Measurements from ENCODE around the gene CD53.
"Not testable (repeated sequence)": the region's sequence is repeated elsewhere in the genome, so short reads cannot be mapped to it uniquely, and the experiment has no call there.

The CD53 gene

GRCh38 chr1:110916274-110916668 is 43.3 kb downstream of the CD53 start:
- no peak for DNase-seq (ENCODE audit: low read depth in 2 of 2)

GRCh38 chr1:110916669-110917306 is 43.8 kb downstream of the CD53 start:
- DNase-seq (ENCODE audit: low read depth in 2 of 2): peak in 1 of 2 experiments; percentile 11

DNA sequence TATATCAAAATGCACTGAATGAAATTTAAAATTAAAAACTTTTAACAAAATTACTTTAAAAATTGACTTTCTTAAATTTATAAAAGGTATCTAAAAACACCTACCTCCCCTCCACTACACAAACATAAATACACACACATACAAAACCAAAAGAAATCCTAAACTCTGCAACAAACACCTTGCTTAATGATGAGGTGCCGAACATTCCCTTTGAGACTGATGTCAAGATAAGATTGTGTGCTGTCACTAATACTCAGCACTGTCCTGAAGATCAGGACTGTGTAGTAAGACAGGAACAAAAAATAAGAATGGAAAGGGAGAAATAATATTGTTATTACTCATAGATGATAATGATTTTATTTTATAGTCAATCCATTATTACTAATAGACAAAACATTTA is 45.1 kb downstream of the CD53 start:
- DNase-seq (ENCODE audit: low read depth in 2 of 2): no peak

DNA sequence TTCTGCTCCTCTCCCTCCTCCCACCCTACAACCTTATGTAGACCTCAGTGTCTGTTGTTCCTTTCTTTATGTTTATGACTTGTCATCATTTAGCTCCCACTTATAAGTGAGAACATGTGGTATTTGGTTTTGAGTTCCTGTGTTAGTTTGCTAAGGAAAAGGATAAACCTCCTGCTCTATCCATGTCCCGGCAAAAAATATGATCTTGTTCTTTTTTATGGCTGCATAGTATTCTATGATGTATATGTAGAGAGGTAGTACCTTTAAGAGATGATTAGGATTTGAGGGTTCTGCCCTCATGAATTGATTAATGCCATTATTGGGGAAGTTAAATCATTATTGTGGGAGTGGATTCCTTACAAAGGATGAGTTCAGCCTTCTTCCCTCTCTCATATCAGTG is 49.0 kb downstream of the CD53 start:
- no peak for DNase-seq (ENCODE audit: low read depth in 2 of 2)

DNA sequence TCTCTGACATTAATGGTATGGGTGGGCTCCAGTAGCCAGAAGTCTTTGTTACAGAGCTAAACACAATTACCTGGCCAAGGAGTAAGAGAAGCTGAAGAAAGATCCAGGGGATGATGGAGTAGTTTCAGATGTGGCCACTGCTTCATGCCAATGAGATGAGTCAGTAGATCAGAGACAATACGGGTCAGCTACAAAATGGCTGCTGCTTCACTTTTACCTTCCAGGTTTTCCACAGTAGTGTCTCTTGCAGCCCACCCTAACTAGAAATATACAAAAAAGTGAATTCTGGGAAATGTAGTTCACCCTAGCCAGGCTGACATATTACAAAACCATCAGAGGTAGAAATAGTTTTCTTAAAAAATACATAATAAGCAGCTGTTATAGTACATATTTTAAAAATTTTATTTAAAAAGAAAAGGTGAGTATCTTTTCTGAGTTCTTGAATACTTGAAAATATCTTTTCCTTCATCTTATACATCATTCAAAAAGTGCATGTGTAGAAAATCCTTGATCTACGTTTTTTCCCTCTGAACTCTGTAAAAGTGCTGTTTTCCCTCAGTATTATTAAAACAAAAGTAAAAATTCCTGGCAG is 54.6 kb downstream of the CD53 start:
- DNase-seq (ENCODE audit: low read depth in 2 of 2): no peak

DNA sequence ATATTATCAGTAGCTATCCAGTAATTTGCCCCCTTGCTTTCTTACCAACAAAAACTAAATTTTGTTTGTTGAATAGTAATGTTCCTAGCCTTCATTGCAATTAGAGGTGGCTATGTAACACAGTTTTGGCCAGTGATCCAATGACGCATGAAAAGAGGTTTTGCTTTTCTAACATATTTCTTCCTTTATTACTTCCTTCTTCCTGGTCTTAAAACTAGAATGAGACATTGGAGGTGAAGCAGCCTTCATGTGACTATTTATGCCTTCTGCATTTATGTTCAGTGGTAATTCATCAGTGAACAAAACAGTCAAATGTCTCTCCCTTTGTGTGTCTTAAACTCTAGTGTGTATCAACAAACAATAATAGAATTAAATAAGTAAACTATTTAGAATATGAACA is 55.2 kb downstream of the CD53 start:
- no peak for DNase-seq (ENCODE audit: low read depth in 2 of 2)

DNA sequence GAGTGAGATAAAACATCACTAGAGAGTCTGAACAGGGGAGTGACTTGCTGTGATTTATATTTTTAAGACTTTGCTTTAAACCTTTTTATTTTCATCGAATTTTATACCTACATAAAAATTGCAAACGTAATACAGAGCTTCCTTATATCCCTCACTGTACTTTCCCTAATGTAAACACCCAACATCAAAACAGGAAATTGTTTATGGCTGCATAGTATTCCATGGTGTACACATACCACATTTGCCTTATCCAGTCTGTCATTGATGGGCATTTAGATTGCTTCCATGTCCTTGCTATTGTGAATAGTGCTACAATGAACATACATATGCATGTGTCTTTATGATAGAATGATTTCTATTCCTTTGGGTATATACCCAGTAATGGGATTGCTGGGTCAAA is 56.0 kb downstream of the CD53 start:
- DNase-seq (ENCODE audit: low read depth in 2 of 2): no peak

- DNase-seq (ENCODE audit: low read depth in 2 of 2): not testable (repeated sequence)
Observed at GRCh38 chr1:110931097-110931496, 58.1 kb downstream of the CD53 start.

DNA sequence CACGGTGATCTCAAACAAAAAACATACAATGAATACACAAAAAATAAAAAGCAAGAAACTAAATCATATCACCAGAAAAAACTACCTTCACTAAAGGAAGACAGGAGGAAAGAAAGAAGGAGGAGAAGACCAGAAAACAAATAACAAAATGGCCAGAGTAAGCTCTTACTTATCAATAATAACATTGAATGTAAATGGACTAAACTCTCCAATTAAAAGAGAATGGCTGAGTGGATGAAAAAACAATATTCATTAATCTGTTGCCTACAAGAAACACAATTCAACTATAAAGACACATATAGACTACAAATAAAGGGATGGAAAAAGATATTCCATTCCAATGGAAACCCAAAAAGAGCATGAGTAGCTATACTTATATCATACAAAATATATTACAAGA is 63.6 kb downstream of the CD53 start:
- no peak for DNase-seq (ENCODE audit: low read depth in 2 of 2)

- no peak for DNase-seq (ENCODE audit: low read depth in 2 of 2)
Observed at GRCh38 chr1:110944806-110945205, 71.9 kb downstream of the CD53 start.

DNA sequence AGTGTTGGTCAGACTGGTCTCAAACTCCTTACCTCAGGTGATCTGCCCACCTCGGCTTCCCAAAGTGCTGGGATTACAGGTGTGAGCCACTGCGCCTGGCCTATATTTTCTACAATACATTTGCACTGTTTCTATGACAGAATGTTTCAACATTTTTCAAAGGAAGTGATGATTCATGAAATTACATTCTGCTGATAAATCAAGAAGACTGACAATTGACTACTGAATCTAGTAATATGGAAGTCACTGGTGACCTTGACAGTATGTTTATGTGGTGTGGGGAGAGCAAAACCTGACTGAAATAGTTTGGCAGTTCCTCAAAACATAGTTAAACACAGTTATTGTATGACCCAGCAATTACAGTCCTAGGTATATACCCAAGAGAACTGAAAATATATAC is 72.7 kb downstream of the CD53 start:
- no peak for DNase-seq (ENCODE audit: low read depth in 2 of 2)

DNA sequence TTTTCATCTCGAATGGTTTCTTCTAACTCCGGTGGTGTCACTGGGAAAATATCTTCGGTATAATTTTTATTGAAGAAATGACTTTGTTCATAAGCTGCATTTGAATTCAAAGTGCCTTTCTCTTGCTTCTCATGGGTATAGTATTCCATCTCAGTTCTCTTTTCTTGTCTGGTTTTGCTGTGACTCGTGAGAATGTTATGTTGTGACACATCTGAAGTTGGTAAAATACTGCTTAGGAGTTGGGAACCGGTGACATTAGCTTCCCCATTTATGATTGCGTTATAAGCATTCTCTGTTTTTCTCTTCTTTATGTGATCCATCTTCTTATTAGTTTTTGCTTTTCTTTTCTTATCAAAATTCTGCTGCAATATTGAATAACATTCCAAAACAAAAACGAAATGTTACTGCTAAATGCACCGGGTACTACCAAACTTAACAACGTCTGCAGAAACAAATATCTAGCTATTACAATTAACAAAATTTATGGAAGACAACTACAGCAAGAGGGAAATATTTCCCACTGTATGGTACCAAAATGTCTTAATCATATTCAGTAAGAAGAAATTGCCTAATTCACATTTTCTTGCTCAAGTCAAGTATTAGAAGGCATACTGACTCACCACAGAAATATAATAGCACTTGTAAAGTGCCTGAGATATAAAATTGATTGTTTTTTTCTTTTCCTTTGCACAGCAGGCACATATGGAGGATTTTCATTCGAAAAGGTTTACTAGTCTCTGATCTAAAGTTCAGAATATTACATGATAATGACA is 75.3 kb downstream of the CD53 start:
- DNase-seq (ENCODE audit: low read depth in 2 of 2): no peak

Measured in stimulated activated CD4-positive, alpha-beta T cell treated with anti-CD3 and anti-CD28 coated beads, Interleukin-12 subunit alpha, Interleukin-12 subunit beta, amount 100 ng/mL, for 24 hours (primary cell).